ENCODE measurements around the gene ZNF793. TPM values are rescaled to one million over a fixed set of nuclear protein-coding genes. Genes with fewer than 3 reads are reported as not detected.

ZNF793 gene
- total and polyA plus RNA-seq, 9 of the 15 experiments (the other 6 are each of a cell fraction or from before 2014, with no cell fraction given): 0.02 to 0.04 (median 0.03) TPM; not detected in 6

DNA sequence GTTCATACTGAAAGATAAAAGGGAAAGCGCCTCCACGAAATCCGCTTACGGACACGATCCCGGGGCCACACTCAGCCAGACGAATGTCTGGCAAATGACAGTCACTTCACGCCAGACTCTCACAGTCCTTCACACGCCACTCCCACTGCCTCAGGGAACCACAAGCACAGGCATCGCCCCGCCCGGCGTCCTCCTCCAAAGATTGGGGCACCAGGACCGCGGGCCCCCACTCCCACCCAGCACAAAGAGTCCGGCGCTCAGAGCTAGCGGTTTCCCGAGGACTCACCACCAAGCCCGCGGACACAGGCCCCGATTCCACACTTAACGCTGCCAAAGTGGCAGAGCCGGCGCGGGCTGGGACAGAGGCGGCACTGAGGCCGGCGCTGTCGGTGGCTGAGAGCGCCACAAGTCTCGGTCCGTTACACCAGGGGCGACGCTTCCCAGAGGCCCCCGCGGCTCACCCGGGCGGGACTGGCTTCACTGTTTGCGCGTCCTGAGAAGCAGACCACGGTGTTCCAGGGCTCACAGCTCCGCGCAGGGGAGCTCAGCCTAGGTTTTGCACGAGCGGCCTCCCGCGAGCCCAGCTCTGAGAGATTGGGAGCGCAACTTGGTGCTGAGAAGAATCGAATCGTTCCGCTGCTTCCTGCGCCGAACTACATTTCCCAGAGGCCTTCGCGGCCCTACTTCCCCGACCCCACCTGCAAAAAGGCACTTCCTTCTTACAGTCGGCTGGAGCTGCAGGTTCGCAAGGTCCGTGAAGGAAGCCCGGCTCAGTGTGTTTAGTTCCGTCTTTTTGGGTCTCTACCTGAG is 39.7 kb upstream of the ZNF793 start, which contains the start of gene ZNF569 (continued):
- TF ChIP-seq, protein P1, sequence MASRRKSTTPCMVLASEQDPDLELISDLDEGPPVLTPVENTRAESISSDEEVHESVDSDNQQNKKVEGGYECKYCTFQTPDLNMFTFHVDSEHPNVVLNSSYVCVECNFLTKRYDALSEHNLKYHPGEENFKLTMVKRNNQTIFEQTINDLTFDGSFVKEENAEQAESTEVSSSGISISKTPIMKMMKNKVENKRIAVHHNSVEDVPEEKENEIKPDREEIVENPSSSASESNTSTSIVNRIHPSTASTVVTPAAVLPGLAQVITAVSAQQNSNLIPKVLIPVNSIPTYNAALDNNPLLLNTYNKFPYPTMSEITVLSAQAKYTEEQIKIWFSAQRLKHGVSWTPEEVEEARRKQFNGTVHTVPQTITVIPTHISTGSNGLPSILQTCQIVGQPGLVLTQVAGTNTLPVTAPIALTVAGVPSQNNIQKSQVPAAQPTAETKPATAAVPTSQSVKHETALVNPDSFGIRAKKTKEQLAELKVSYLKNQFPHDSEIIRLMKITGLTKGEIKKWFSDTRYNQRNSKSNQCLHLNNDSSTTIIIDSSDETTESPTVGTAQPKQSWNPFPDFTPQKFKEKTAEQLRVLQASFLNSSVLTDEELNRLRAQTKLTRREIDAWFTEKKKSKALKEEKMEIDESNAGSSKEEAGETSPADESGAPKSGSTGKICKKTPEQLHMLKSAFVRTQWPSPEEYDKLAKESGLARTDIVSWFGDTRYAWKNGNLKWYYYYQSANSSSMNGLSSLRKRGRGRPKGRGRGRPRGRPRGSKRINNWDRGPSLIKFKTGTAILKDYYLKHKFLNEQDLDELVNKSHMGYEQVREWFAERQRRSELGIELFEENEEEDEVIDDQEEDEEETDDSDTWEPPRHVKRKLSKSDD (conservative IDR thresholded peaks at IDR 0.05; ENCODE audit: low read length): no peak
- peak; percentile 61; the same call in 1 of the 2 replicates for TF ChIP-seq ATF7 (IDR thresholded peaks at IDR 0.05)
- TF ChIP-seq ZNF174 (CRISPR knock-in tag; IDR thresholded peaks at IDR 0.05): no peak
- TF ChIP-seq DACH1 (IDR thresholded peaks at IDR 0.05; ENCODE audit: partially characterized antibody): no peak
- no peak for TF ChIP-seq HNRNPK (IDR thresholded peaks at IDR 0.05; ENCODE audit: low read depth, low read length, poor library complexity, severe bottlenecking)
- TF ChIP-seq SNRNP70 (optimal IDR thresholded peaks at IDR 0.05; ENCODE audit: low read depth, low read length): no peak
- no peak for TF ChIP-seq SIN3B (IDR thresholded peaks at IDR 0.05; ENCODE audit: low read depth)
- TF ChIP-seq ZNF589 (CRISPR knock-in tag; IDR thresholded peaks at IDR 0.05; ENCODE audit: low read depth): no peak
- TF ChIP-seq MEF2A (IDR thresholded peaks at IDR 0.05; ENCODE audit: control insufficient read depth, low read depth, low read length): no peak
- TF ChIP-seq, protein P2, sequence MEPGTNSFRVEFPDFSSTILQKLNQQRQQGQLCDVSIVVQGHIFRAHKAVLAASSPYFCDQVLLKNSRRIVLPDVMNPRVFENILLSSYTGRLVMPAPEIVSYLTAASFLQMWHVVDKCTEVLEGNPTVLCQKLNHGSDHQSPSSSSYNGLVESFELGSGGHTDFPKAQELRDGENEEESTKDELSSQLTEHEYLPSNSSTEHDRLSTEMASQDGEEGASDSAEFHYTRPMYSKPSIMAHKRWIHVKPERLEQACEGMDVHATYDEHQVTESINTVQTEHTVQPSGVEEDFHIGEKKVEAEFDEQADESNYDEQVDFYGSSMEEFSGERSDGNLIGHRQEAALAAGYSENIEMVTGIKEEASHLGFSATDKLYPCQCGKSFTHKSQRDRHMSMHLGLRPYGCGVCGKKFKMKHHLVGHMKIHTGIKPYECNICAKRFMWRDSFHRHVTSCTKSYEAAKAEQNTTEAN (CRISPR knock-in tag; IDR thresholded peaks at IDR 0.05): no peak
- no peak for TF ChIP-seq JUN (IDR thresholded peaks at IDR 0.05; ENCODE audit: borderline replicate concordance, low read depth, low read length)
- TF ChIP-seq JUN (CRISPR knock-in tag; IDR thresholded peaks at IDR 0.05; ENCODE audit: borderline replicate concordance): no peak
- TF ChIP-seq GATA2 (CRISPR knock-in tag; IDR thresholded peaks at IDR 0.05): no peak
- TF ChIP-seq MTA1 (IDR thresholded peaks at IDR 0.05; ENCODE audit: borderline replicate concordance): no peak
- no peak for TF ChIP-seq ATF1 (CRISPR knock-in tag; IDR thresholded peaks at IDR 0.05)
- TF ChIP-seq ATF1 (tag; IDR thresholded peaks at IDR 0.05): peak; percentile 83
- peak; percentile 67 for TF ChIP-seq CXXC5 (CRISPR knock-in tag; IDR thresholded peaks at IDR 0.05)
- TF ChIP-seq RAD21 (CRISPR knock-in tag; conservative IDR thresholded peaks at IDR 0.05 in 1 of 2, IDR thresholded peaks at IDR 0.05 in 1 of 2): no peak
- no peak for TF ChIP-seq PRPF4 (IDR thresholded peaks at IDR 0.05; ENCODE audit: insufficient read depth, low read depth, low read length, poor library complexity, severe bottlenecking)
- no peak for TF ChIP-seq PCBP1 (IDR thresholded peaks at IDR 0.05; ENCODE audit: low read depth, low read length, poor library complexity, severe bottlenecking)
- TF ChIP-seq, protein P3, sequence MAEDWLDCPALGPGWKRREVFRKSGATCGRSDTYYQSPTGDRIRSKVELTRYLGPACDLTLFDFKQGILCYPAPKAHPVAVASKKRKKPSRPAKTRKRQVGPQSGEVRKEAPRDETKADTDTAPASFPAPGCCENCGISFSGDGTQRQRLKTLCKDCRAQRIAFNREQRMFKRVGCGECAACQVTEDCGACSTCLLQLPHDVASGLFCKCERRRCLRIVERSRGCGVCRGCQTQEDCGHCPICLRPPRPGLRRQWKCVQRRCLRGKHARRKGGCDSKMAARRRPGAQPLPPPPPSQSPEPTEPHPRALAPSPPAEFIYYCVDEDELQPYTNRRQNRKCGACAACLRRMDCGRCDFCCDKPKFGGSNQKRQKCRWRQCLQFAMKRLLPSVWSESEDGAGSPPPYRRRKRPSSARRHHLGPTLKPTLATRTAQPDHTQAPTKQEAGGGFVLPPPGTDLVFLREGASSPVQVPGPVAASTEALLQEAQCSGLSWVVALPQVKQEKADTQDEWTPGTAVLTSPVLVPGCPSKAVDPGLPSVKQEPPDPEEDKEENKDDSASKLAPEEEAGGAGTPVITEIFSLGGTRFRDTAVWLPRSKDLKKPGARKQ (CRISPR knock-in tag; IDR thresholded peaks at IDR 0.05): no peak
- TF ChIP-seq ZNF232 (CRISPR knock-in tag; IDR thresholded peaks at IDR 0.05): no peak
- TF ChIP-seq SRSF1 (IDR thresholded peaks at IDR 0.05; ENCODE audit: low read depth, low read length): no peak
- TF ChIP-seq THRAP3 (IDR thresholded peaks at IDR 0.05; ENCODE audit: borderline replicate concordance): no peak

Data from K562 (cell line).